Pancreas (tissue), 10 donors: ENCODE measurements around the gene GXYLT1. TPM values are rescaled to one million over a fixed set of nuclear protein-coding genes. Genes with fewer than 3 reads are reported as not detected.

Experiments used
- ATAC-seq, 4 donors: fragments of 200-7000 bp; cut with Tn5 transposase; one replicate each; pipeline versions ENCODE4 v1.8.0 to v1.9.1; 2020; ENCODE audit warnings: mild to moderate bottlenecking in 4 of 4, moderate library complexity in 4 of 4
- DNase-seq, 6 donors: peaks; one replicate each; pipeline ENCODE4 v3.0.0-alpha.2; 2020
- FAIRE-seq: peaks from 2 replicates; lab custom pipeline; 2012; peaks lifted over from hg19 to GRCh38; lab: Jason Lieb, UNC
- H3K27ac ChIP-seq, 4 donors: fragments of 200-600 bp; sonication (generic); 1 replicate in 3 of 4; 2 replicates in 1 of 4; pipeline versions ENCODE4 v1.5.0 to v1.8.0; 2020
- H3K27me3 ChIP-seq, 4 donors: fragments of 200-600 bp; one replicate each; pipeline ENCODE4 v1.8.0; 2021
- H3K36me3 ChIP-seq, 3 donors: fragments of 200-600 bp; sonication (generic) in 1 of 3; one replicate each; pipeline versions ENCODE4 v1.5.0 to v1.8.0; 2020 to 2021
- H3K4me1 ChIP-seq, 3 donors: fragments of 200-600 bp; one replicate each; pipeline ENCODE4 v1.8.0; 2021
- H3K4me3 ChIP-seq, 4 donors: fragments of 200-600 bp; sonication (generic) in 2 of 4; one replicate each; pipeline versions ENCODE4 v1.5.0 to v1.8.0; 2020 to 2021
- H3K9me3 ChIP-seq, 4 donors: fragments of 200-600 bp; one replicate each; pipeline ENCODE4 v1.8.0; 2021
- CTCF ChIP-seq, 4 donors: fragments of 200-600 bp; sonication (generic) in 3 of 4; IDR thresholded peaks; one replicate each; pipeline versions ENCODE4 v1.5.0 to v1.8.0; 2021; ENCODE audit warnings: antibody characterized with exemption in 4 of 4
- WGBS, 2 donors: extraction: QIAGEN DNeasy Blood & Tissue Kit; methylation state at CpG; one replicate each; pipeline ENCODE4 v1.1.7; 2013; 5-methylcytosine and 5-hydroxymethylcytosine counted together
- intact Hi-C, 3 donors: fragments of 100-400 bp; cut with DNase I; formaldehyde crosslinking; loops; one replicate each; pipeline versions ENCODE4 v1.11.1 to v1.14.2; 2022
- polyA plus RNA-seq, 2 donors: library from polyadenylated mRNA; stranded (reverse); fragments of 200-250 nt; gene quantifications; one replicate each; pipeline ENCODE4 v1.2.3, GENCODE V29; 2013
- total RNA-seq, 6 donors: library from RNA; stranded (reverse); fragmentation: NEBNext Ultra II Directional in 4 of 6; extraction: Animal tissue kit (Norgen Biotek cat#: 25700) in 4 of 6; gene quantifications; one replicate each; pipeline versions ENCODE4 v1.2.1 to v1.2.4, GENCODE V29; 2021 to 2023
- donor health status: healthy with polysubstance abuse.
- donor health status: DM: no; HTN: no; CAD: no; lungs with moderate emphysema.
- donor health status: DM: no; HTN: no; CAD: no.
- donor health status: control.
- donor health status: control.
- donor health status: Bipolar disorder and iron deficiency.
- donor health status: DM: yes; HTN: yes; CAD: no.
- donor health status: DM: no; HTN: no; CAD: no.
- donor health status: DM: no; HTN: no; CAD: no.
- donor health status: DM: yes; HTN: yes; CAD: no.

GXYLT1 gene
- total and polyA plus RNA-seq, 8 donors = 0.87 to 7.2 (median 3.7) TPM

DNA sequence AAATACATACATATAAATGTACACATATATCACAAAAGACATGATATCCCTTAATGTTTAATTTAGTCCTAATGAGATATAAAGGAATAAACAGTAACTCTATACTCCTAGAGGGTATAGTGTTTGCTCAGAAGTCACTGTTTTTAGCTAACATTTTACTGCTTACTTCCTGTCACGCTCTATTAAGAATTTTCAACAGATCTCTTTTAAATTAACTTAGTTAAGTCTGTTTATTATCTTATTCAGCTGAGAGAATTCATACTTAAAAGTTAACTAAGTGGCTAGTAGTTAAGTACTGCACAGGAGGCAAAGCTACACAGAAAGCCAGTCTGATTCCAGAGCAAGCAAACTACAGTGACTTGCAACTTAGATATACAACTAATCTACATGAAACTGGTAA, 39.9 kb downstream of the GXYLT1 start:
- 86 to 88% methylated on average over 1 of the region's 1 CpG for WGBS, 2 donors
- DNase-seq (no peak), ATAC-seq (no peak), FAIRE-seq (no peak)
- no peak overlapping the region for H3K4me3 ChIP-seq
- H3K4me1 ChIP-seq = peaks cover 0 to 4% (median 0%) of the 10 kb centered on the region in 3 donors
- intact Hi-C loops = no loop called here
- H3K36me3 ChIP-seq = no peaks in the 10 kb centered on the region
- no peak for TF ChIP-seq CTCF (IDR thresholded peaks at IDR 0.05)
- H3K27ac ChIP-seq = no peak overlapping the region
- H3K9me3 ChIP-seq = no peaks in the 10 kb centered on the region
- no peaks in the 10 kb centered on the region for H3K27me3 ChIP-seq

DNA sequence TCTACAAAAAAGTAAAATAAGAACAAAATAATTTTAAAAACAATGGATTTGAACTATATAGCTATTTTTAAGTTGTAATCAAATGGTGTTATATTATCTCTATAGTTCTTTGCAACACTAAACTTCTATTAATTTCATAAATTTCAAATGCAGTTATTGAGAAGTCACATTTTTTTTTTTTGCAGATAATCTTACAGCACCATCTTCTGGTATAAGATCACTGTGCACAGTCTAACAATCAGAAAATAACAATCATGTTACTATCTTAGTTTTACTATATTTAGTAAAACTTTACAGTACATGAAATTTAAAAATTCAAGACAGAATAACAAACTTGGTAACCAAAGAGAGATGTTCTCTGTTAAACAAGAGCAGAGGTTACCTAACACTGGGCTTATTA, 40.6 kb downstream of the GXYLT1 start:
- Histone ChIP-seq H3K4me3 (no peak overlapping the region), H3K36me3 (no peaks in the 10 kb centered on the region), H3K4me1 (peaks cover 0 to 4% (median 0%) of the 10 kb centered on the region in 3 donors), H3K27me3 (no peaks in the 10 kb centered on the region), H3K9me3 (no peaks in the 10 kb centered on the region), H3K27ac (no peak overlapping the region)
- intact Hi-C loops = no loop called here
- DNase-seq (no peak), ATAC-seq (no peak), FAIRE-seq (no peak)
- TF ChIP-seq CTCF (IDR thresholded peaks at IDR 0.05) = no peak

GRCh38 chr12:42103155-42103554, 41.5 kb downstream of the GXYLT1 start:
- WGBS, 2 donors = 69 to 70% methylated on average over 4 of the region's 4 CpGs
- ATAC-seq (no peak), DNase-seq (no peak), FAIRE-seq (no peak)
- Histone ChIP-seq H3K36me3 (no peaks in the 10 kb centered on the region), H3K27me3 (no peaks in the 10 kb centered on the region), H3K4me1 (peaks cover 0 to 4% (median 0%) of the 10 kb centered on the region in 3 donors), H3K4me3 (no peak overlapping the region), H3K27ac (no peak overlapping the region), H3K9me3 (no peaks in the 10 kb centered on the region)
- TF ChIP-seq CTCF (IDR thresholded peaks at IDR 0.05) = no peak
- intact Hi-C loops = no loop called here

- intact Hi-C loops = no loop called here
- H3K9me3 ChIP-seq = no peaks in the 10 kb centered on the region
- H3K4me1 ChIP-seq = peaks cover 0 to 4% (median 0%) of the 10 kb centered on the region in 3 donors
- no peaks in the 10 kb centered on the region for H3K36me3 ChIP-seq
- H3K4me3 ChIP-seq = no peak overlapping the region
- H3K27me3 ChIP-seq = no peaks in the 10 kb centered on the region
- DNase-seq (no peak), ATAC-seq (no peak), FAIRE-seq (peak; percentile 78)
- WGBS, 2 donors = 98% methylated on average over 3 of the region's 3 CpGs
- no peak overlapping the region for H3K27ac ChIP-seq
- no peak for TF ChIP-seq CTCF (IDR thresholded peaks at IDR 0.05)
Observed at GRCh38 chr12:42102720-42103119, 42.0 kb downstream of the GXYLT1 start.

- 96% methylated on average over 9 of the region's 9 CpGs for WGBS, 2 donors
- H3K27me3 ChIP-seq = no peaks in the 10 kb centered on the region
- DNase-seq (no peak), ATAC-seq (no peak), FAIRE-seq (no peak)
- H3K27ac ChIP-seq = no peak overlapping the region
- peaks cover 0 to 4% (median 0%) of the 10 kb centered on the region in 3 donors for H3K4me1 ChIP-seq
- intact Hi-C loops = no loop called here
- no peak for TF ChIP-seq CTCF (IDR thresholded peaks at IDR 0.05)
- H3K4me3 ChIP-seq = no peak overlapping the region
- no peaks in the 10 kb centered on the region for H3K36me3 ChIP-seq
- H3K9me3 ChIP-seq = no peaks in the 10 kb centered on the region
Observed at GRCh38 chr12:42099433-42099832, 45.2 kb downstream of the GXYLT1 start.
